ENCODE measurements around the gene SPNS3.

The SPNS3 gene

DNA sequence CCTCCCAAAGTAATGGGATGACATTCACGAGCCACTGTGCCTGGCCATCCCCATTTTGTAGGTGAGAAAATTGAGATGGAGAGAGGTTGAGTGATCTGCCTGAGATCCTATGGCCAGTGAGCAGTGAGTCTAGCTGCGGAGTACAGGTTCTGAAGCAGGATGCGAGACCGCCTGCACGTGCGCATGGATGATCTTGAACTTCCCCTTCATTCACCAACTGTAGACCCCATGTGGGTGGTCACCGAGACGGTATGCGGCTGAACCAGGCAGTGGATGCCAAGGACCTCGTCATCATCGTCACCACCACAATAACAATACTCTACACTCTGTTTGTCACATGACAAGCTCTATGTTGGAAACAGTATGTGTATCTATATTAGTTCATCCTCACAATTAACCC lies 6.2 kb upstream of the SPNS3 start:
- no peak for DNase-seq (ENCODE audit: low read depth)

- DNase-seq (ENCODE audit: low read depth) = no peak
Observed at GRCh38 chr17:4436381-4436780, 2.6 kb downstream of the SPNS3 start.

DNA sequence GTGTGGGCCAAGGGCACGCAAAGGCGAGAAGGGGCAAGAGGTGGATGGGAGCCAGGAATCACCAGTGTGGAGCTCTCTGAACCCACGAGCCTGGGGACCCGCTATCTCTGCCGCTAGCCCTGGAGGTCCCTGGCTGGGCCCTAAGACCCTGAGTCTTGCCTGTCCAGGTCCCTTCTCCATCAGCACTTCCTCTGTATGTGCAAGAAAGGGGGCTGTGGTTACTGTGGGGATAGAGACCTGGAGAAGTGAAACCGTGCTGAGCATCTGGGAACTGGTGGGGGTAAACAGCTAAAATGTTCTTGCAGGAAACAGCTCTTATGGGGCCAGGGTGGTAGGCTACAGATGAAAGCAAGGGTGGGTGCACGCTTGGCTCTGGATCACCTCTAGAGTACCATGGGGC lies 3.1 kb downstream of the SPNS3 start:
- DNase-seq (ENCODE audit: low read depth) = no peak

- no peak for DNase-seq (ENCODE audit: low read depth)
Observed at GRCh38 chr17:4438162-4438944, 4.6 kb downstream of the SPNS3 start.

DNA sequence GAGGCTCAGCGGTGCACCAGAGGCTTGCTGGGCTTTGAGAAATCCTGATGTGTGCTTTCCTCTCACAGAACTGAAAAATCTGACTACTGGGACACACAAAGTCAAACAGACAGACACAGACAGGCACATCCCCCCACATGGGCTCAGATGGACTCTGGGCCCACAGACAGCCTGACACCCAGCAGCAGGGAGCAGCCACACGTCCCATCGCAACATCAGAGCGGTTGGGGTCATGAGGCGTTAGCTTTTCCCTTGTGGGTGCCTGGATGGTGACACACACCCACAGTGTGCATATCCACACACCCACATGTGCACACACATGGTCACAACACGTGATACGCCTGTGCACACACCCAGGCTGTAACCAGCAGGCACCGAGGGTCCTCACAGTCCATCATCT lies 6.3 kb downstream of the SPNS3 start:
- DNase-seq (ENCODE audit: low read depth) = no peak

- no peak for DNase-seq (ENCODE audit: low read depth)
Observed at GRCh38 chr17:4440690-4441686, 7.2 kb downstream of the SPNS3 start.

DNA sequence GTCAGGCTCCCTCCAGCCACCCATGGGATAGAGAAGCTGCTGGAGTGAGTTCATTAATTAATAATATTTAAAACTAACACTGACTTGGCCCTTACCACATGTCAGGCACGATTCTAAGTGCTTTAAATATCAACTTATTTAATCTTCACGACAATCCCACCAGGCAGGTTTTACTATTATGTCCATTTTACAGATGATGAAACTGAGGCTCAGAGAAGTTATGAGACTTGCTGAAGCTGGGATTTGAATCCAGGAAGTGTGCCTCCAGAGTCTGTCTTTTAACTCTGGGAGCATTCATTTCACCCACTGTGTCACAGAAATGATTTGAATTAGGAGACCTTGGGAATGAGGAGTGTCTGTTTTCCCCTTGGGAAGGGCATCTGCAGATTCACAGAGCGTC lies 8.8 kb downstream of the SPNS3 start:
- no peak for DNase-seq (ENCODE audit: low read depth)

- DNase-seq (ENCODE audit: low read depth) = no peak
Observed at GRCh38 chr17:4443476-4443875, 9.7 kb downstream of the SPNS3 start.

DNA sequence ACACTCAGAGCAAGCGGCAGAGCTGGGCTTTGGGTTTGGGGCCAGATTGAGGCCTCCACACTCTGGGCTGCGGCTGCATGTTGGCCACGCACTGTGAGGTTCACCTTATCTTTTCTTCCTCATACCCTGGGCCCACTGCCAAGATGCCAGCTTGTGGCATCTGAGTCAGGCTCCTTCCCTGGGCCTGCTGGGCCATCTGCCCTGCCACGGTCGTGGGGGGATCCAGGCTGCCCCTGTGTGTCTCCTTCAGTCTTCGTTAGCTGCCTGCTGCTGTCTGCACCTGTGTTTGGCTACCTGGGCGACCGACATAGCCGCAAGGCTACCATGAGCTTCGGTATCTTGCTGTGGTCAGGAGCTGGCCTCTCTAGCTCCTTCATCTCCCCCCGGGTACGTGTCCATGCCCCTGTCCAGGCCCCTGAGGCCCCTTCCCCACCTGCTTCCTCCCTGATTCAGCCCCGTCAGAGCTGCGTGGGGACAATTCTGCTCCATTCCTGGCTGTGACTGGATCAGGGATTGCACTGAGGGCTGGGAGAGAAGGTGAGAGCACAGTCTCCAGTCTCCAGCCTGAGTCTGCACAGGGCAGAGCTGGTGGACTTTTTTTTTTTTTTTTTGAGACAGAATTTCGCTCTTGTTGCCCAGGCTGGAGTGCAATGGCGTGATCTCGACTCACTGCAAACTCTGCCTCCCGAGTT lies 11.2 kb downstream of the SPNS3 start:
- DNase-seq (ENCODE audit: low read depth) = no peak

DNA sequence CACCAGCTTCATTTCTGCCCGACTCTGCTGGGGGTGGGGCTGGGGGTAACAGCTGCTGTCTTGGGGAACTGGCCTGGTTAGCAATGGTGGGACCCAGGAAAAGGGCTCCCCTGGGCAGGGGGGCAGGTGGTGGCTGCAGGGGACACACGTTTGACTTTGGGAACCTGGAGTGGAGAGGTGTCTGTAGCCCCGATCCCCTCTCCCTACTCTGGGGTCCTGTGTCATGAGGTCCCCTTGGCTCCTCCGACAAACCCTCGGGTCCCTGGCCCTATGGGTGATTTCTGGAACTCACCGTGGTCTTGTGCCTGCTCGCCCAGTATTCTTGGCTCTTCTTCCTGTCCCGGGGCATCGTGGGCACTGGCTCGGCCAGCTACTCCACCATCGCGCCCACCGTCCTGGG lies 12.0 kb downstream of the SPNS3 start:
- DNase-seq (ENCODE audit: low read depth) = no peak

GRCh38 chr17:4446326-4447071 lies 12.8 kb downstream of the SPNS3 start:
- DNase-seq (ENCODE audit: low read depth) = no peak

DNA sequence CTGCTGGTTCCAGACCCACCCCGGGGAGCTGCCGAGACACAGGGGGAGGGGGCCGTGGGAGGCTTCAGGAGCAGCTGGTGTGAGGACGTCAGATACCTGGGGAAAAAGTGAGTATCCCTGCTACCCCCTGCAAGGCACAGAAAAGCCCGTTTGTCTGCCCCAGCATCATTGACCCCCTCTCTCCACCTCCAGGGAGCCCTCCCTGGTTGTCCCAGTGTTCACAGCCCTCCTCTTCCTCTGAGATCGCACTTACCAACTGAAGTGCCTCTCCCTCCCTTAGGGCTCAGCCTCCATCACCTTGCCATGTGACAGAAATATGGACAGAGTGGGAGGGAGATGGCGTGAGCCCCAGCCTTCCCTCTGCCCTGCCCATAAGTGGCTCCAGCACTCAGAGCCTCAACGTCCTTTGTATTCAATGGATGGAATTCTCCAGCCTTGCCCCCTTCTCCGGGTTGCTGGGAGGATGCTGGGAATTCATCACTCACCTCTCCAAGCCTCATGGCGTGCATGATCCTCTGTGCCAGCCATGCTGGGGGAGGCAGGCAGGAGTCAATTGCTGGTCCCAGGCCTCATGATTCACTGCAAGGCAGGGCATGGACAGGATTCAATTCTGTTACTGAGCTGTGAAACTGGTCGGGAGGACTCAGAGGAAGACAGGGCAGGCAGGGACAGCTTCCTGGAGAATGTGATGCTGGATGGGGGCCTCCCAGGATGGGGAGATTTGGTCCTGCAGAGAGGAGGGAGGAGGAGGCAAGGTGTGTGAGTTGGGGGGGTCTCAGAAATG lies 14.6 kb downstream of the SPNS3 start:
- DNase-seq (ENCODE audit: low read depth) = peak; percentile 4

DNA sequence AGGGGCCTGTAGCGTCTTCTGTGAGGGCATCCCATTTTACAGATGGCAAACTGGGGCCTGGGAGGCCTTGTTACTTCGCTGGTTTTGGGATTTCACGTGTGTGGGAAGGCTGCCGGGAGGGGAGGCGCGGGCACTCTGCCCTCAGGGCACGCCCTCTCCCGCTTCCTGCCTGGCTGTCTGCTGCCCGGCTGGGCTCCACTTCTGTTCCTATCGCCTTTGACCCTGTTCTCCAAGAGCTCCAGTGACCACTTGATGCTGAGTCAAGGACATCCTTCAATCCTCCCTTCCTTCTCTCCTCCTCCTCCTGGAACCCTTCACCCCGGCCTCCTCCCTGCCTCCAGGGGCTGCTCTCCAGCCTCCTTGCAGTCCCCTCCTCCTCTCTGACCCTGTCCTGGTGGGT lies 16.0 kb downstream of the SPNS3 start:
- DNase-seq (ENCODE audit: low read depth) = no peak

- DNase-seq (ENCODE audit: low read depth) = no peak
Observed at GRCh38 chr17:4450710-4451316, 17.1 kb downstream of the SPNS3 start.

DNA sequence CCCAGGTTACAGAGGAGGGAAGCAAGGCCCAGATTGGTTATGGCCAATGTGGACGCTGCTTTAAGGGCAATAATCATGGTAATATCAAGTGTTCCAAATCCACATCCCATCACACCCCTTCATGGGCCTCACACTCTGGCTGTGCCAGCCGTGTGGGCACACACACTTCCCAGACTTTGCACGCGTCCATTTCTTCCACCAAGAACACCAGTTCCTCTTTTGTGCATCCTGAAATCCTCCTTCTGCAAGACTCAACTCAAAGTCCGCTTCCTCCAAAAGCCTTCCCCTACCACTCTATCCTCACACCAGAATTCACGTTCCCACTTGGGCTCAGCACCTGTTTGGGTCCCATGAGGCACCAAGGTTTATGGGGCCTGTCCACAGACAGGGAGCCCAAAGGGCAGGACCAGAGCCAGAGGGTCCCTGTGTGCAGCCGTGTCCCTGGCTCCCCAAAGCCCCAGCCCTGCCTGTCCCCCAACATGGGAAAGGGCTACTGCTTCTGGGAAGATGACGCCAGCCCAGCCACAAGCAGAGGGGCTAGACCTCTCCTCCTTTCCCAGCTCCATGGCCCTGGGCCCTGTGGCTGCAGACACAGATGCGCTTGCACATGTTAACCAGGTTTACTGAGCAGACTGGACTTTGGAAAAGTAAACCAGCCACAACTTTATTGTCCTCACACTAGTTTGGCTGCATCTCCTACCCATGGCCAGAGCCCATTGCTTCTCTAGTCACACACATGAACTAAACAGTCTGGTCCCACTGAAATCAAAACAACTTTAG lies 20.3 kb downstream of the SPNS3 start:
- DNase-seq (ENCODE audit: low read depth) = no peak

DNA sequence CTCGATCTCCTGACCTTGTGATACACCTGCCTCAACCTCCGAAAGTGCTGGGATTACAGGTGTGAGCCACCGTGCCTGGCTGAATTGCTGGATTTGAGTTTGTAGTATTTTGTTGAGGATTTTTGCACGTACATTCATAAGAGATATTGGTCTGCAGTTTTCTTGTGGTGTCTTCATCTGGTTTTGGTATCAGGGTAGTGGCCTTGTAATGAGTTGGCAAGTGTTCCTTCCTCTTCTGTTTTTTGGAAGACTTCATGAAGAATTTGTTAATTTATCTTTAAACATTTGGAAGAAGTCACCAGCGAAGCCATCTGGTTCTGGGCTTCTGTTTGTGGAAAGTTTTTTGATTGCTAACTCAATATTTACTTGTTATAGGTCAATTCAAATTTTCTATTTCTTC lies 26.9 kb downstream of the SPNS3 start:
- DNase-seq (ENCODE audit: low read depth) = no peak

- no peak for DNase-seq (ENCODE audit: low read depth)
Observed at GRCh38 chr17:4463818-4464476, 30.2 kb downstream of the SPNS3 start.

GRCh38 chr17:4465786-4466185 lies 32.0 kb downstream of the SPNS3 start:
- no peak for DNase-seq (ENCODE audit: low read depth)

- no peak for DNase-seq (ENCODE audit: low read depth)
Observed at GRCh38 chr17:4467287-4467686, 33.5 kb downstream of the SPNS3 start.

Measured in GM04503 (cell line).